OCI-LY3 (cell line): ENCODE data around the gene LILRB3.
"Not testable (repeated sequence)": the region's sequence is repeated elsewhere in the genome, so short reads cannot be mapped to it uniquely, and the experiment has no call there.

Experiments
- H2AFZ ChIP-seq: fragments of 200-600, 300-600 bp; shearing (Covaris generic); 2 replicates; pipeline ENCODE4 v1.6.0; 2014; ENCODE audit warnings: antibody characterized with exemption, low read depth, low read length
- H3K27ac ChIP-seq: fragments of 200-600, 300-600 bp; sonication (generic); 2 replicates; pipeline ENCODE4 v1.5.1; 2014; ENCODE audit warnings: mild to moderate bottlenecking, low read length, moderate library complexity, mixed read lengths
- H3K27me3 ChIP-seq: fragments of 200-600, 300-600 bp; sonication (generic); 2 replicates; pipeline ENCODE4 v1.6.1; 2014; ENCODE audit warnings: low read depth, low read length, mixed read lengths
- H3K36me3 ChIP-seq: fragments of 200-600, 300-600 bp; sonication (generic); replicated peaks from 2 replicates; pipeline ENCODE3; 2014; ENCODE audit warnings: low read depth, low read length, mixed read lengths
- H3K4me1 ChIP-seq: fragments of 300-600, 200-600 bp; sonication (generic); 2 replicates; pipeline ENCODE4 v1.6.1; 2014; ENCODE audit warnings: low read length, mixed read lengths
- H3K4me2 ChIP-seq: fragments of 200-600, 300-600 bp; sonication (generic); 2 replicates; pipeline ENCODE4 v1.6.1; 2014; ENCODE audit warnings: low read length, mixed read lengths
- H3K4me3 ChIP-seq: fragments of 300-600, 200-600 bp; sonication (generic); 2 replicates; pipeline ENCODE4 v1.5.1; 2014; ENCODE audit warnings: antibody characterized with exemption, mild to moderate bottlenecking, low read length, moderate library complexity
- H3K79me2 ChIP-seq: fragments of 300-600, 200-600 bp; shearing (Covaris generic); 2 replicates; pipeline ENCODE4 v1.6.1; 2014; ENCODE audit warnings: mild to moderate bottlenecking, low read length, mixed read lengths
- H3K9ac ChIP-seq: fragments of 300-600, 200-600 bp; shearing (Covaris generic); 2 replicates; pipeline ENCODE4 v1.6.0; 2014; ENCODE audit warnings: mild to moderate bottlenecking, low read length, moderate library complexity
- H3K9me3 ChIP-seq: fragments of 200-600, 300-600 bp; shearing (Covaris generic); 2 replicates; pipeline ENCODE4 v1.6.1; 2014; ENCODE audit warnings: low read length, mixed read lengths; ENCODE audit not compliant: insufficient read depth
- H4K20me1 ChIP-seq: fragments of 200-600, 300-600 bp; sonication (generic); 2 replicates; pipeline ENCODE4 v1.6.1; 2016; ENCODE audit warnings: low read length, mixed read lengths; ENCODE audit not compliant: insufficient read depth
- CTCF ChIP-seq: fragments of 200-600, 300-600 bp; sonication (generic); IDR thresholded peaks from 2 replicates; pipeline ENCODE4 v1.5.1; 2014; ENCODE audit warnings: antibody characterized with exemption, low read length, low read depth
- EZH2phosphoT487 ChIP-seq: fragments of 200-600 bp; shearing (Covaris generic); IDR thresholded peaks from 2 replicates; pipeline ENCODE4 v1.6.1; 2018; ENCODE audit warnings: antibody characterized with exemption, mixed run types, low read depth

The LILRB3 gene

GRCh38 chr19:54229146-54229545 is 6.3 kb upstream of the LILRB3 start:
- H3K79me2 ChIP-seq: no peaks in the 10 kb centered on the region
- H3K4me3 ChIP-seq: no peak overlapping the region
- no peak overlapping the region for H3K9ac ChIP-seq
- H3K27me3 ChIP-seq: peaks cover 20% of the 10 kb centered on the region
- TF ChIP-seq CTCF (no peak), EZH2phosphoT487 (no peak)
- H2AFZ ChIP-seq: no peak overlapping the region
- no peaks in the 10 kb centered on the region for H4K20me1 ChIP-seq
- H3K9me3 ChIP-seq: no peaks in the 10 kb centered on the region
- no peak overlapping the region for H3K27ac ChIP-seq
- no peaks in the 10 kb centered on the region for H3K36me3 ChIP-seq
- no peak overlapping the region for H3K4me2 ChIP-seq
- peaks cover 5% of the 10 kb centered on the region for H3K4me1 ChIP-seq

- H2AFZ ChIP-seq, H3K27ac ChIP-seq, H3K9ac ChIP-seq, H3K79me2 ChIP-seq, H3K4me3 ChIP-seq, H4K20me1 ChIP-seq, H3K9me3 ChIP-seq, H3K27me3 ChIP-seq, H3K4me2 ChIP-seq, H3K36me3 ChIP-seq: not testable (repeated sequence)
- H3K4me1 ChIP-seq: peaks cover 14% of the 10 kb centered on the region
Measured at GRCh38 chr19:54224619-54225018, 1.8 kb upstream of the LILRB3 start.

- H3K27ac ChIP-seq, H3K4me2 ChIP-seq, H3K4me3 ChIP-seq, H4K20me1 ChIP-seq, H3K79me2 ChIP-seq, H3K36me3 ChIP-seq, H3K9ac ChIP-seq, H3K9me3 ChIP-seq, H2AFZ ChIP-seq, H3K27me3 ChIP-seq: not testable (repeated sequence)
- H3K4me1 ChIP-seq: peaks cover 14% of the 10 kb centered on the region
Measured at GRCh38 chr19:54223937-54224281, 1.1 kb upstream of the LILRB3 start.

GRCh38 chr19:54223277-54223936 is 600 bp upstream of the LILRB3 start:
- H3K79me2 ChIP-seq, H3K27ac ChIP-seq, H3K27me3 ChIP-seq, H3K36me3 ChIP-seq, H2AFZ ChIP-seq, H3K9me3 ChIP-seq, H4K20me1 ChIP-seq, H3K9ac ChIP-seq: not testable (repeated sequence)
- Histone ChIP-seq H3K4me2 (peak overlapping the region; percentile 45), H3K4me3 (peak overlapping the region; percentile 41), H3K4me1 (peaks cover 14% of the 10 kb centered on the region)

- peaks cover 14% of the 10 kb centered on the region for H3K4me1 ChIP-seq
- not testable (repeated sequence) for H3K4me3 ChIP-seq, H3K4me2 ChIP-seq, H3K27ac ChIP-seq, H3K9me3 ChIP-seq, H3K27me3 ChIP-seq, H4K20me1 ChIP-seq, H2AFZ ChIP-seq, H3K9ac ChIP-seq, H3K79me2 ChIP-seq, H3K36me3 ChIP-seq
Measured at GRCh38 chr19:54221947-54222346, 860 bp downstream of the LILRB3 start.

- H3K79me2 ChIP-seq, H3K4me1 ChIP-seq, H3K9ac ChIP-seq, H3K9me3 ChIP-seq, H3K4me3 ChIP-seq, H3K27ac ChIP-seq, H4K20me1 ChIP-seq, H2AFZ ChIP-seq, H3K36me3 ChIP-seq, H3K27me3 ChIP-seq, H3K4me2 ChIP-seq: not testable (repeated sequence)
Measured at GRCh38 chr19:54219702-54220101, 3.1 kb downstream of the LILRB3 start.
